Endothelial cell (in vitro differentiated cells): ENCODE results near the gene CASZ1. TPM values are rescaled to one million over a fixed set of nuclear protein-coding genes. Genes with fewer than 3 reads are reported as not detected.

Source experiments
- DNase-seq: peaks from one replicate; pipeline ENCODE4 v3.0.0; 2021; ENCODE audit warnings: low spot score
- H3K27ac Mint-ChIP-seq: one replicate; pipeline ENCODE4 v1.8.0; 2021; ENCODE audit warnings: mixed read lengths, inconsistent platforms; ENCODE audit not compliant: unreplicated experiment
- H3K27me3 Mint-ChIP-seq: one replicate; pipeline ENCODE4 v1.8.0; 2021; ENCODE audit warnings: mild to moderate bottlenecking, moderate library complexity, mixed read lengths, inconsistent platforms; ENCODE audit not compliant: unreplicated experiment
- H3K36me3 Mint-ChIP-seq: one replicate; pipeline ENCODE4 v1.8.0; 2021; ENCODE audit warnings: mild to moderate bottlenecking, low read depth, mixed read lengths, inconsistent platforms; ENCODE audit not compliant: unreplicated experiment
- H3K4me1 Mint-ChIP-seq: one replicate; pipeline ENCODE4 v1.8.0; 2021; ENCODE audit warnings: mild to moderate bottlenecking, mixed read lengths, inconsistent platforms; ENCODE audit not compliant: unreplicated experiment
- H3K4me3 Mint-ChIP-seq: one replicate; pipeline ENCODE4 v1.8.0; 2021; ENCODE audit warnings: mild to moderate bottlenecking, mixed read lengths, inconsistent platforms; ENCODE audit not compliant: unreplicated experiment
- H3K9me3 Mint-ChIP-seq: one replicate; pipeline ENCODE4 v1.8.0; 2021; ENCODE audit warnings: mixed read lengths, inconsistent platforms; ENCODE audit not compliant: unreplicated experiment
- CTCF ChIP-seq: fragments of 200-600 bp; sonication (generic); IDR thresholded peaks from one replicate; pipeline ENCODE4 v1.5.0; 2021; ENCODE audit warnings: antibody characterized with exemption; ENCODE audit not compliant: unreplicated experiment
- total RNA-seq: library from RNA; stranded (reverse); fragmentation: NEBNext Ultra II Directional; extraction: Animal tissue kit (Norgen Biotek cat#: 25700); gene quantifications from one replicate; pipeline ENCODE4 v1.2.1, GENCODE V29; 2021; ENCODE audit not compliant: unreplicated experiment

Gene CASZ1
- total RNA-seq, 1 donor from 2014 or later, result 6.3 TPM

- Mint-ChIP-seq H3K27ac (no peak overlapping the region), H3K27me3 (peaks cover 21% of the 10 kb centered on the region), H3K9me3 (no peaks in the 10 kb centered on the region), H3K36me3 (peaks cover 5% of the 10 kb centered on the region), H3K4me1 (peaks cover 19% of the 10 kb centered on the region), H3K4me3 (no peak overlapping the region)
- DNase-seq, result no peak
- no peak for TF ChIP-seq CTCF
These were observed 36.8 kb downstream of the CASZ1 start for GRCh38 chr1:10759413-10760200.

GRCh38 chr1:10756842-10757241 is 39.6 kb downstream of the CASZ1 start:
- peaks cover 9% of the 10 kb centered on the region for H3K4me1 Mint-ChIP-seq
- no peak for DNase-seq
- no peaks in the 10 kb centered on the region for H3K9me3 Mint-ChIP-seq
- no peak for TF ChIP-seq CTCF
- peaks cover 5% of the 10 kb centered on the region for H3K36me3 Mint-ChIP-seq
- peaks cover 9% of the 10 kb centered on the region for H3K27me3 Mint-ChIP-seq
- H3K4me3 Mint-ChIP-seq, result no peak overlapping the region
- H3K27ac Mint-ChIP-seq, result no peak overlapping the region

- TF ChIP-seq CTCF, result no peak
- H3K36me3 Mint-ChIP-seq, result peaks cover 5% of the 10 kb centered on the region
- H3K4me3 Mint-ChIP-seq, result no peak overlapping the region
- peaks cover 9% of the 10 kb centered on the region for H3K27me3 Mint-ChIP-seq
- H3K27ac Mint-ChIP-seq, result no peak overlapping the region
- DNase-seq, result no peak
- no peaks in the 10 kb centered on the region for H3K9me3 Mint-ChIP-seq
- H3K4me1 Mint-ChIP-seq, result peaks cover 5% of the 10 kb centered on the region
These were observed 40.4 kb downstream of the CASZ1 start for GRCh38 chr1:10755970-10756521.

GRCh38 chr1:10754568-10755329 is 41.7 kb downstream of the CASZ1 start:
- no peak overlapping the region for H3K4me3 Mint-ChIP-seq
- TF ChIP-seq CTCF, result no peak
- H3K36me3 Mint-ChIP-seq, result peaks cover 5% of the 10 kb centered on the region
- no peaks in the 10 kb centered on the region for H3K4me1 Mint-ChIP-seq
- H3K27ac Mint-ChIP-seq, result no peak overlapping the region
- H3K27me3 Mint-ChIP-seq, result peaks cover 5% of the 10 kb centered on the region
- no peak for DNase-seq
- H3K9me3 Mint-ChIP-seq, result no peaks in the 10 kb centered on the region
